Testis (tissue), 2 donors: Measurements from ENCODE around the gene MAP2.

ENCODE experiments used
- POLR2A ChIP-seq: fragments of 450-650 bp; IDR thresholded peaks from one replicate; pipeline ENCODE4 v1.6.1; 2017; ENCODE audit warnings: antibody characterized with exemption, mild to moderate bottlenecking, moderate library complexity
- TF ChIP-seq, protein P1 (sequence below), 3 experiments: fragments of 450-650 bp in 2 of 3; fragments of 200-600 bp in 1 of 3; sonication (generic) in 1 of 3; IDR thresholded peaks; one replicate each; pipeline ENCODE4 v1.5.1; 2016 to 2019; ENCODE audit warnings: antibody characterized with exemption in 3 of 3, mild to moderate bottlenecking in 2 of 3, moderate library complexity in 1 of 3

DNA sequence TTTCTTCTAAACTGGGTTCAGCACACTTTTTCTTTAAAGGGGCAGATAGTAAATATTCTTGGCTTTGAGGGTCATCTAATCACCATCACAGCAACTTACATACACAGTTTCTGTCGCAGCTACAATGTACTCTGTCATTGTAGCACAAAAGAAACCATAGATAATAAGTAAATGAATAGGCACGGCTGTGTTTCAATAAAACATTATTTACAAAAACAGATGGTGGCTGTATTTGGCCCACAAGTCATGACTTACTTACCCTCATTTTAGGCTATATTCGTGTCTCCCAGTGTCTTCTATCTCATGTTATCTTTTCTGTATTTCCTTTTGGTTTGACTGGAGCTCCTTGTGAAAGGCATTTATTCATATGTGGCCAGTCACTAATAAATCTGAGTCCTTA is 168.3 kb downstream of the MAP2 start:
- TF ChIP-seq, protein P1, sequence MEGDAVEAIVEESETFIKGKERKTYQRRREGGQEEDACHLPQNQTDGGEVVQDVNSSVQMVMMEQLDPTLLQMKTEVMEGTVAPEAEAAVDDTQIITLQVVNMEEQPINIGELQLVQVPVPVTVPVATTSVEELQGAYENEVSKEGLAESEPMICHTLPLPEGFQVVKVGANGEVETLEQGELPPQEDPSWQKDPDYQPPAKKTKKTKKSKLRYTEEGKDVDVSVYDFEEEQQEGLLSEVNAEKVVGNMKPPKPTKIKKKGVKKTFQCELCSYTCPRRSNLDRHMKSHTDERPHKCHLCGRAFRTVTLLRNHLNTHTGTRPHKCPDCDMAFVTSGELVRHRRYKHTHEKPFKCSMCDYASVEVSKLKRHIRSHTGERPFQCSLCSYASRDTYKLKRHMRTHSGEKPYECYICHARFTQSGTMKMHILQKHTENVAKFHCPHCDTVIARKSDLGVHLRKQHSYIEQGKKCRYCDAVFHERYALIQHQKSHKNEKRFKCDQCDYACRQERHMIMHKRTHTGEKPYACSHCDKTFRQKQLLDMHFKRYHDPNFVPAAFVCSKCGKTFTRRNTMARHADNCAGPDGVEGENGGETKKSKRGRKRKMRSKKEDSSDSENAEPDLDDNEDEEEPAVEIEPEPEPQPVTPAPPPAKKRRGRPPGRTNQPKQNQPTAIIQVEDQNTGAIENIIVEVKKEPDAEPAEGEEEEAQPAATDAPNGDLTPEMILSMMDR (IDR thresholded peaks at IDR 0.05), result no peak
- TF ChIP-seq POLR2A, result no peak
